MV-4-11 (cell line): ENCODE measurements around the gene ARHGAP30.
"Not testable (repeated sequence)": the region's sequence is repeated elsewhere in the genome, so short reads cannot be mapped to it uniquely, and the experiment has no call there.

ENCODE experiments used
- DNase-seq: peaks from one replicate; lab custom pipeline; 2025; lab: John Stamatoyannopoulos, UW

ARHGAP30 gene

DNA sequence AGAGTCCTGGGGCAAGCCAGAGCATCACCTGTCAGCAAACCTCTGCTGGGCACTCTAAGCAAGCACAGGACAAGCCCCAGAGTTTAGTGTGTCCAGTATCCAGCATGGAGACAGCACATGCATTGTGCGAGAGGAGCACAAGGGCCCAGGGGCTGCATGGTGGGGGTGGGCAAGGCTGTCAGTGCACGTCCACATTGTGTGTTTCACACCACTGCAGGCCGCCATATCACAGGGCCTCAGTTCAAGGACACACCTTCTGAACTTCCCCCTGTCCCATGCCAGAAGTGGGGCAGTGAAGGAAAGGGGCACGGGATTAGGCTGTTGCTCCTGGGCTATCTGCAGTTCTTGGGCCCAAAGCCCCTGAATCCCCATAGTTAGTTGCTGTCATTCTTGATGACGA lies 30.1 kb downstream of the ARHGAP30 start:
- no peak for DNase-seq

GRCh38 chr1:161039154-161039545 lies 30.5 kb downstream of the ARHGAP30 start:
- DNase-seq = no peak

DNA sequence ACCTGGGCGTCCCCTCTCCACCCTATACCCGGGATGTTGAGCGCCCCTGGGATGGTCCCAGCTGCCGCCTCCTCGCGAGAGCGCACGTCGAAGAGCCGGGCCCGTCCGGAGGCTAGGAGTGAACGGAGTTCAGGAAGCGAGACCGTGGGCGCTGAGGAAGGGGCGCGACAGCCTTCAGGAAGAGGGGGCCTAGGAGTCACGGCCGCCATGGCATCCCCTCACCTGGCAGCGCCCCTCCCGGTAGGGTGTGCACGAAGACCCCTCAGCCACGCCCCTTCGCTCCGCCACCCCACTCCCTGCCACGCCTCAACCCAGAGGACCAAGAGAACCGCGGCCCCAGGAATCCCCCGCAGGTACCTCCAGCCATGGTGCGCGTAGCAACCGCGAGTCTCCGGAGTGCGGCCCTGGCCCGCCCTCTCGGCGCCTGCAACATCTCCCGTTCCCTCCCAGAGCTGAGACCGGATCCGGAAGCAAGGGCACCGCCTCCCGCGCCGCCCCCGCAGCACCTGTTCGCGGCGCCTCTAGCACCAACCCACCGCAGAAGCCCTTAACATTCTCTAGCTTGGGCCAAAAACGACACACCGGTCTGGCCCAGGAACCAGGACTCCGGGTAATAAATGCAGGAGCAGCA lies 31.1 kb downstream of the ARHGAP30 start, which contains the start of gene TSTD1:
Gene TSTD1 (minus strand): TSS at position 442 of the 631 bp plus-strand sequence. CDS start 75 bp downstream, at position 367.
- no peak for DNase-seq

DNA sequence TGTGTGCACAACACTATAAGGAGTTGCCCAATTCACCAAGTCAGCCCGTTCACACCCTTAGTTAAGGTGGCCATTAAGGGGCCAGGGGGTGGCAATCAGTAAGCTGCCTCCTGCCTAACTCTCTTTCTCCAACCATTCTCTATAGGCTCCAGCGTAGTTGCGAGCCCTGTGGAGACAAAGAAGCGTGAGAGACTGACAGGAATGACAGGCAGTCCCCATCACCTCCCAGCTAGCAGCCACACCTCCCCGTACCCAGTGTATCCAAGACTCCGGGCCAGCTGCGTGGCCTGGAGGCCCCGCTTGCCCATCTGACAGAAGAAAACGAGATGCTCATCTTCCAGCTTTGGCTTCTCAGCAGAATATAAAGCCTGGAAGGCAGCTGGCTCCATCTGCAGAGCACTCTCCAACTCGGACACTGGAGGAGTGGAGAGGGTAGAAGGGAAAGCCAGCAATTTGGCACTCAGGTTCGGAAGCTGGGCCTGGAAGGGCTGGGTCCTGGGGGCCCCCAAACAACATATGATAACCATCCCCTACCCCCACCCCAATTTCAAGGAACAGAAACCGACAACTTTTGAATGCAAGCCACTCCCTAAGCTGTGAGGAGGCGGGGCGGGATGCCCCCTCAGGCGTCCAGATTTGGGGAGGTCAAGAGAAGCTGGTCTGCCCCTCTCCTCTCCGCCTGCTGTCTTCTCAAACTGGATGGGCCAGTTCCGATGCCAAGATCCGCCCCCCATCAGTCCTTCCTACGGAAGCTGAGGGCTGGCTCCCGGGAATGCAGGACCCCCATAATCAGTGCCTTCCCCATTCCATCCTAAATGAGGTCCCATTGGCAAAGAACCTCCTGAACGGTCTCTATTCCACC lies 31.8 kb downstream of the ARHGAP30 start:
- DNase-seq = no peak

DNA sequence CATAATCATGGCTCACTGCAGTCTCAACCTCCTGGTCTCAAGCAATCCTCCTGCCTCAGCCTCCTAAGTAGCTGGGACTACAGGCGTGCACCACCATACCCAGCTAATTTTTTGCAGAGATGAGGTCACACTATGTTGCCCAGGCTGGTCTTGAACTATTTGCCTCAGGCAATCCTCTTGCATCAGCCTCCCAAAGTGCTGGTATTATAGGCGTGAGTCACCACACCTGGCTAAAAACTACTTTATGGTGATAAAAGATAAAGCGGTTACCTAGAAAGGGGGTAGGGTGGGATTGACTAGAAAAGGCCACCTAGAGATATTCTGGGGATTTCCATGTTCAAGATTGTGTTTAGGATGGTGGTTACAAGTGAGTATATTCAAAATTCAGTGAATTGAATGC lies 35.9 kb downstream of the ARHGAP30 start:
- DNase-seq = no peak

DNA sequence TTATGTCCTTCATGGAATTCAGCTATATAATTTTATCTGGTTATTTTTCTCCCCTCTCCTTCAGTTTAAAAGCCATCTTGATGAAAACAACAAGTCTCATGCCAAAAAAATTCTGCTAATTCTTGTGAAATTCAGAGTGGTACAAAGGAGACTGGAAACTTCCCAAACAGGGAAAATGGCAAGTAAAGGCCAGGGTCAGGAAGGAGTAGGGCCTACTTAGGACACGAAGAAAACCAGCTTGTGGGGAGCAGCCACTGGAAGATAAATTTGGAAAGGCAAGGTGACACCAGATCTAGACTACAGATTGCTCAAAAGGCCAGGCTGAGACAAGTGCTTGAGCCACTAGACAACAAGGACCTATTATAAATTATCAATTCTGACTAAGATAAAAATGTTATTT lies 37.3 kb downstream of the ARHGAP30 start:
- no peak for DNase-seq

GRCh38 chr1:161031874-161032273 lies 37.8 kb downstream of the ARHGAP30 start:
- no peak for DNase-seq

- DNase-seq = not testable (repeated sequence)
Observed at GRCh38 chr1:161029466-161029865, 40.2 kb downstream of the ARHGAP30 start.

- not testable (repeated sequence) for DNase-seq
Observed at GRCh38 chr1:161026954-161027353, 42.7 kb downstream of the ARHGAP30 start.

- DNase-seq = not testable (repeated sequence)
Observed at GRCh38 chr1:161022432-161022831, 47.3 kb downstream of the ARHGAP30 start.

DNA sequence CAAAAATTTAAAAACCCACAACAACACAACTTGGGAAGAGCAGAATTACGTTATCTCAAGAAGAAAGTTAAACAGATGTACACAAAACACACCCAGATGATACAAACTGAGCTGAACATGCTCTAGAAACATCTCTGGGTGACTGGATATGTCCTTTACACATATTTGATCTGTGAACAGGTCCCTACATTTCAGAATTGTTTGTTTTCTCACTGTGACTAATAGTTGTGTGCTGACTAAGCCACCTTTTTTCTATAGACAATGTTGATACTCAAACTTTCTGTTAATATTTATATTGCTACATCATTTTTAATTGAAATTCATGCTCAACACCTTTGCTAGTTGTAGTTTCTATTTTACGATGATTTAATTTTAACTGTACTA lies 47.7 kb downstream of the ARHGAP30 start:
- no peak for DNase-seq

DNA sequence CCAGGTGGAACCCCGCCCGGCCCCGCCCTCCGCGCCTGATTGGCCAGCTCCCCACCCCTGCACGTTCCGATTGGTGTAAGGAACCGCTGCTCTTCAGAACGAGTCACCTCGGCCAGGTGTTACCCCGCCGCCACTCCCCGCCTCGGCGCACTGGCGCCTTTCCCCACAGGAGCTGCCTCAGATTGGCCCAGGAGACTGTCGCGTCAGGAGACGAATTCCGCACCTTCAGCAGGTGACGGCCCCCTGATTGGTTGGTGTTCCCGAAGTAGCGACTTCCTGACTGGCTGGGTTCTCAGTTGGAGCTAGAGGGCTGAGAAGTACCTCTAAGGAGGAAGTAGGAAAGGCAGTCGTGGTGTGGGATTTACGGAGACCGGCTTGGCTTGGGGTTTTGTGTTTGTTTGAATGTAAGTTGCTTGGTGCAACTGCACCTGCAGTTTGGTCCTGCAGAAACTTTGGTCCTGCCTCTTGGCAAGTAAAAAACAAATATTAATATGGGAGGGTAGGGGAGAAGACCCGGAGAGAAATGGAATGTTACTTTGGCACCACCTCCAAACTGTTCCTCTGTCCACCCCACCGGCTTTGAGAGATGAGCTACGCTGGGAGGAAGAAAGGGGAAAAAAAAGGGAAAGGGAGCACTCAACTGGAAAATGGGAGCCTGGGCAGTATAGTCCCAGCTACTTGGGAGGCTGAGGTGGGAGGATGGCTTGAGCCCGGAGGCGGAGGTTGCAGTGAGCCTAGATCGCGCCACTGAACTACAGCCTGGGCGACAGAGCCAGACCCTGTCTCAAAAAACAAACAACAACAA lies 48.3 kb downstream of the ARHGAP30 start:
- peak; percentile 78 for DNase-seq

- DNase-seq = peak; percentile 45
Observed at GRCh38 chr1:161020509-161021164, 49.1 kb downstream of the ARHGAP30 start, which contains the start of gene F11R. TSS of gene F11R (minus strand) at chr1:161021152. CDS start at chr1:161021073, 79 bp downstream.

DNA sequence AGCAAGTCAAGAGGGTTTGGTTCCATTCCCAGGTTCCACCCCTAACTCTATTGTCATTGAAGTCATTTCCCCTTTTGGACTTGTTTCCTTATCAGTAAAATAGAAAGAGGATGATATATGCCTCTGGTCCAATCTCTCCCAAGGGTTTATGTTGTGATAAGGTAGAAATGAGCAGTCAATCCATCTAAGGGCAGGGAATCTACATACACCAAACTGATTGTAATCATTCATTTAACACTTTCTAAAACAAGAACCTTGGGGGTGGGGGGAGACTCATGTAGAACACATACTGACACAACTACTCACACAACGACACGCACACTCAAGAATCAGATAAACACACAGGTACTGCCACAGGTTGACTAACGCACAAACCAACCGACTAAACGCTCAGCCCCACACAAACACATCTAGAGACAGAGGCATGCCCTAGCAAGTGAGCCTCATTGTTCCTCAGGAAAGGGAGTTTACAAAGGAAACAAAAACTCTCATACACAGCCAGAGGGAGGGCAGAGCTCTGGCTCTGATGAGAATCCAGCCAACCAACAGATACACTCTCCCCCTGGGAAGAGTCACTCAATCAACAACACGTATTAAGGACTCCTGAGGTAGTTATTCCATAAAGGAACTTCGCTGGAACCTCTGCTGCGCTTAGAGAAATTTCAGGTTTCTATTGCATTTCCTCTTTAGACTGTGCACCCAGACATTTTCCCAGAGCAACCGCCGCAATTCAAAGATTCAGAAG lies 49.8 kb downstream of the ARHGAP30 start:
- DNase-seq = no peak

DNA sequence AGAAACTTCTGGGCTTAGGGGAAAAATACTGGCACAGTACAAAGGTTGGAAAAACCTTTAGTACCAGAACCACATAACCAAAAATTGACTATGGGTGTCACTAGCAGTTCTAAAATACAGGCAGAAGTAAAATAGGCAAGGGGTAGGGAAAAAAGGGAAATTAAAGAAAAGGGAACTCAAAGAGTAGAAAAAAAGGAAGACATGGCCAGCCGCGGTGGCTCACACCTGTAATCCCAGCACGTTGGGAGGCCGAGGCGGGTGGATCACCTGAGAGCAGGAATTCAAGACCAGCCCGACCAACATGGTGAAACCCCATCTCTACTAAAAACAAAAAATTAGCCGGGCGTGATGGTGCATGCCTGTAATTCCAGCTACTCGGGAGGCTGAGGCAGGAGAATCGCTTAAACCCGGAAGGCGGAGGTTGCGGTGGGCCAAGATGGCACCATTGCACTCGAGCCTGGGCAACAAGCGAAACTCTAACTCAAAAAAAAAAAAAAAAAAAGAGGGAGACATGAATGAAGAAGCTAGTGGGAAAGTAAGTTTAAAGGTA lies 50.5 kb downstream of the ARHGAP30 start:
- DNase-seq = peak; percentile 19

- no peak for DNase-seq
Observed at GRCh38 chr1:161018631-161018930, 51.1 kb downstream of the ARHGAP30 start.

- no peak for DNase-seq
Observed at GRCh38 chr1:161017756-161018630, 51.7 kb downstream of the ARHGAP30 start.

GRCh38 chr1:161017181-161017580 lies 52.5 kb downstream of the ARHGAP30 start:
- DNase-seq = not testable (repeated sequence)

- not testable (repeated sequence) for DNase-seq
Observed at GRCh38 chr1:161016683-161017082, 53.0 kb downstream of the ARHGAP30 start.
